GM12874 (cell line): ENCODE data around the gene NANOS2.

ENCODE experiments used
- CTCF ChIP-seq: IDR thresholded peaks from 2 replicates; pipeline ENCODE4 v1.5.1; 2011; ENCODE audit warnings: low read depth, mild to moderate bottlenecking, control low read depth, low read length, moderate library complexity; ENCODE audit not compliant: insufficient read depth

Gene NANOS2

GRCh38 chr19:45955905-45956608 lies 41.5 kb upstream of the NANOS2 start:
- TF ChIP-seq CTCF = no peak

- TF ChIP-seq CTCF = no peak
Observed at GRCh38 chr19:45954156-45954555, 39.6 kb upstream of the NANOS2 start.

- no peak for TF ChIP-seq CTCF
Observed at GRCh38 chr19:45953676-45954075, 39.1 kb upstream of the NANOS2 start.

GRCh38 chr19:45952686-45953505 lies 38.3 kb upstream of the NANOS2 start:
- TF ChIP-seq CTCF = no peak

GRCh38 chr19:45952341-45952685 lies 37.7 kb upstream of the NANOS2 start:
- no peak for TF ChIP-seq CTCF

GRCh38 chr19:45947926-45948325 lies 33.3 kb upstream of the NANOS2 start:
- TF ChIP-seq CTCF = no peak

- TF ChIP-seq CTCF = no peak
Observed at GRCh38 chr19:45940515-45940805, 25.9 kb upstream of the NANOS2 start.
